ENCODE data around the gene CUEDC1.
"Not testable (repeated sequence)": the region's sequence is repeated elsewhere in the genome, so short reads cannot be mapped to it uniquely, and the experiment has no call there.

The CUEDC1 gene

GRCh38 chr17:57859601-57860413 is 95.4 kb downstream of the CUEDC1 start:
- H3K27me3 Mint-ChIP-seq: peaks cover 48 to 60% of the 10 kb centered on the region in 2 donors
- peaks cover 9 to 10% of the 10 kb centered on the region in 2 donors for H3K4me1 Mint-ChIP-seq (ENCODE audit: low read depth in 2 of 2)
- H3K4me3 Mint-ChIP-seq: no peak overlapping the region
- no peaks in the 10 kb centered on the region for H3K9me3 Mint-ChIP-seq
- H3K27ac Mint-ChIP-seq: no peak overlapping the region
- no peak for ATAC-seq (replicated peaks)
- no peaks in the 10 kb centered on the region for H3K36me3 Mint-ChIP-seq (ENCODE audit: insufficient read depth)
- DNase-seq: no peak

- Mint-ChIP-seq H3K36me3 (ENCODE audit: insufficient read depth) (no peaks in the 10 kb centered on the region), H3K27me3 (peaks cover 41 to 50% of the 10 kb centered on the region in 2 donors), H3K27ac (no peak overlapping the region), H3K4me3 (no peak overlapping the region), H3K9me3 (no peaks in the 10 kb centered on the region), H3K4me1 (ENCODE audit: low read depth in 2 of 2) (peaks cover 9 to 10% of the 10 kb centered on the region in 2 donors)
- no peak for DNase-seq
- no peak for ATAC-seq (replicated peaks)
These were observed 96.4 kb downstream of the CUEDC1 start for GRCh38 chr17:57858838-57859237.

GRCh38 chr17:57856792-57857620 is 98.2 kb downstream of the CUEDC1 start:
- H3K9me3 Mint-ChIP-seq: no peaks in the 10 kb centered on the region
- peaks cover 25 to 32% of the 10 kb centered on the region in 2 donors for H3K27me3 Mint-ChIP-seq
- ATAC-seq (replicated peaks) (no peak), DNase-seq (no peak)
- no peak overlapping the region for H3K4me3 Mint-ChIP-seq
- H3K4me1 Mint-ChIP-seq (ENCODE audit: low read depth in 2 of 2): peaks cover 9 to 10% of the 10 kb centered on the region in 2 donors
- H3K27ac Mint-ChIP-seq: no peak overlapping the region
- no peaks in the 10 kb centered on the region for H3K36me3 Mint-ChIP-seq (ENCODE audit: insufficient read depth)

- H3K27me3 Mint-ChIP-seq: peaks cover 15 to 21% of the 10 kb centered on the region in 2 donors
- no peak overlapping the region for H3K4me3 Mint-ChIP-seq
- no peak overlapping the region for H3K27ac Mint-ChIP-seq
- H3K4me1 Mint-ChIP-seq (ENCODE audit: low read depth in 2 of 2): peaks cover 5 to 12% of the 10 kb centered on the region in 2 donors
- no peak for DNase-seq
- H3K36me3 Mint-ChIP-seq (ENCODE audit: insufficient read depth): peaks cover 5% of the 10 kb centered on the region
- ATAC-seq (replicated peaks): no peak
- H3K9me3 Mint-ChIP-seq: no peaks in the 10 kb centered on the region
These were observed 99.7 kb downstream of the CUEDC1 start for GRCh38 chr17:57855391-57856035.

- ATAC-seq (replicated peaks): no peak
- H3K27me3 Mint-ChIP-seq: peaks cover 6% of the 10 kb centered on the region in 2 donors
- peaks cover 17% of the 10 kb centered on the region for H3K36me3 Mint-ChIP-seq (ENCODE audit: insufficient read depth)
- no peak overlapping the region for H3K27ac Mint-ChIP-seq
- no peak for DNase-seq
- peaks cover 20 to 27% of the 10 kb centered on the region in 2 donors for H3K4me1 Mint-ChIP-seq (ENCODE audit: low read depth in 2 of 2)
- no peak overlapping the region for H3K4me3 Mint-ChIP-seq
- no peaks in the 10 kb centered on the region for H3K9me3 Mint-ChIP-seq
These were observed 101.5 kb downstream of the CUEDC1 start for GRCh38 chr17:57853695-57854094.

GRCh38 chr17:57852955-57853328 is 102.3 kb downstream of the CUEDC1 start:
- no peak for DNase-seq
- ATAC-seq (replicated peaks): no peak
- H3K9me3 Mint-ChIP-seq: no peaks in the 10 kb centered on the region
- H3K27ac Mint-ChIP-seq: no peak overlapping the region
- H3K36me3 Mint-ChIP-seq (ENCODE audit: insufficient read depth): peaks cover 22% of the 10 kb centered on the region
- H3K4me1 Mint-ChIP-seq (ENCODE audit: low read depth in 2 of 2): peaks cover 26 to 27% of the 10 kb centered on the region in 2 donors
- no peak overlapping the region for H3K4me3 Mint-ChIP-seq
- H3K27me3 Mint-ChIP-seq: no peaks in the 10 kb centered on the region

GRCh38 chr17:57852092-57852954 is 102.9 kb downstream of the CUEDC1 start:
- Mint-ChIP-seq H3K4me3 (peak overlapping the region in 1 of 2 donors; percentile 90), H3K27me3 (no peaks in the 10 kb centered on the region), H3K4me1 (ENCODE audit: low read depth in 2 of 2) (peaks cover 26 to 27% of the 10 kb centered on the region in 2 donors), H3K27ac (peak overlapping the region in 1 of 2 donors; percentile 82), H3K36me3 (ENCODE audit: insufficient read depth) (peaks cover 26% of the 10 kb centered on the region), H3K9me3 (no peaks in the 10 kb centered on the region)
- no peak for DNase-seq
- no peak for ATAC-seq (replicated peaks)

GRCh38 chr17:57849874-57850754 is 105.1 kb downstream of the CUEDC1 start, which contains the start of gene MRPS23:
MRPS23 (minus strand) TSS chr17:57850044; CDS start chr17:57850010, 34 bp downstream.
- Mint-ChIP-seq H3K4me1 (ENCODE audit: low read depth in 2 of 2) (peaks cover 28 to 30% of the 10 kb centered on the region in 2 donors), H3K9me3 (no peaks in the 10 kb centered on the region), H3K27ac (peak within 1 kb of the TSS; percentile 98), H3K4me3 (peak within 1 kb of the TSS; percentile 90 to 95), H3K36me3 (ENCODE audit: insufficient read depth) (peaks cover 33% of the 10 kb centered on the region), H3K27me3 (no peaks in the 10 kb centered on the region)
- DNase-seq: peak; percentile 93 to 95 (median 95)
- ATAC-seq (replicated peaks): peak; percentile 92

- Mint-ChIP-seq H3K27ac (peak overlapping the region; percentile 98), H3K36me3 (ENCODE audit: insufficient read depth) (peaks cover 40% of the 10 kb centered on the region), H3K9me3 (no peaks in the 10 kb centered on the region), H3K4me3 (peak overlapping the region; percentile 90 to 95), H3K27me3 (no peaks in the 10 kb centered on the region), H3K4me1 (ENCODE audit: low read depth in 2 of 2) (peaks cover 28 to 30% of the 10 kb centered on the region in 2 donors)
- no peak for DNase-seq
- ATAC-seq (replicated peaks): no peak
These were observed 105.9 kb downstream of the CUEDC1 start for GRCh38 chr17:57849163-57849873.

- H3K27ac Mint-ChIP-seq; ATAC-seq (replicated peaks); H3K9me3 Mint-ChIP-seq; H3K4me3 Mint-ChIP-seq; DNase-seq; H3K27me3 Mint-ChIP-seq: not testable (repeated sequence)
- Mint-ChIP-seq H3K36me3 (ENCODE audit: insufficient read depth) (peaks cover 46% of the 10 kb centered on the region), H3K4me1 (ENCODE audit: low read depth in 2 of 2) (peaks cover 29 to 42% of the 10 kb centered on the region in 2 donors)
These were observed 108.9 kb downstream of the CUEDC1 start for GRCh38 chr17:57846056-57846945.

- Mint-ChIP-seq H3K27ac (no peak overlapping the region), H3K36me3 (ENCODE audit: insufficient read depth) (peaks cover 52% of the 10 kb centered on the region), H3K4me1 (ENCODE audit: low read depth in 2 of 2) (peaks cover 7 to 16% of the 10 kb centered on the region in 2 donors), H3K4me3 (no peak overlapping the region), H3K9me3 (no peaks in the 10 kb centered on the region), H3K27me3 (no peaks in the 10 kb centered on the region)
- DNase-seq (no peak), ATAC-seq (replicated peaks) (no peak)
These were observed 112.9 kb downstream of the CUEDC1 start for GRCh38 chr17:57842280-57842679.

All from effector memory CD8-positive, alpha-beta T cell (primary cell).